Kidney (tissue), 14 donors: ENCODE results near the gene ORC2. TPM values are rescaled to one million over a fixed set of nuclear protein-coding genes. Genes with fewer than 3 reads are reported as not detected.

Experiments used
- DNase-seq, 5 donors: peaks; one replicate each; pipeline ENCODE4 v3.0.0-alpha.2; 2013 to 2020
- FAIRE-seq: peaks from 2 replicates; lab custom pipeline; 2012; peaks lifted over from hg19 to GRCh38; lab: Jason Lieb, UNC
- H3K27ac ChIP-seq, 2 donors: one replicate each; pipeline ENCODE4 v1.7.0; 2013; ENCODE audit warnings: low read depth in 2 of 2, low read length in 2 of 2, inconsistent platforms in 1 of 2
- H3K27me3 ChIP-seq: one replicate; pipeline ENCODE4 v1.7.1; 2013; ENCODE audit warnings: low read length, inconsistent platforms; ENCODE audit not compliant: control insufficient read depth, insufficient read depth
- H3K36me3 ChIP-seq, 3 donors: one replicate each; pipeline versions ENCODE4 v1.7.0 to v1.7.1; 2013; ENCODE audit warnings: low read length in 3 of 3, control low read depth in 1 of 3, inconsistent platforms in 1 of 3; ENCODE audit not compliant: insufficient read depth in 3 of 3, control insufficient read depth in 2 of 3
- H3K4me1 ChIP-seq, 3 donors: one replicate each; pipeline versions ENCODE4 v1.7.0 to v1.7.1; 2013; ENCODE audit warnings: low read length in 3 of 3, inconsistent platforms in 1 of 3, low read depth in 1 of 3; ENCODE audit not compliant: control insufficient read depth in 2 of 3, insufficient read depth in 2 of 3
- H3K4me3 ChIP-seq, 3 donors: one replicate each; pipeline versions ENCODE4 v1.7.0 to v1.8.1; 2013; ENCODE audit warnings: low read length in 3 of 3, control low read depth in 1 of 3, inconsistent platforms in 1 of 3
- H3K9ac ChIP-seq, 3 donors: one replicate each; pipeline versions ENCODE4 v1.7.0 to v1.7.1; 2013; ENCODE audit warnings: low read length in 3 of 3, control low read depth in 1 of 3, inconsistent platforms in 1 of 3
- H3K9me3 ChIP-seq, 3 donors: one replicate each; pipeline versions ENCODE4 v1.7.0 to v1.7.1; 2013; ENCODE audit warnings: low read length in 3 of 3, control low read depth in 1 of 3, inconsistent platforms in 1 of 3; ENCODE audit not compliant: control insufficient read depth in 2 of 3, insufficient read depth in 1 of 3
- intact Hi-C: fragments of 100-400 bp; cut with DNase I; formaldehyde crosslinking; loops from one replicate; pipeline ENCODE4 v1.11.1; 2022
- polyA plus RNA-seq: library from polyadenylated mRNA; stranded (reverse); fragments of 350-450 nt; fragmentation: Illumina TruSeq; extraction: RNeasy Lipid Tissue Mini Kit (QIAGEN cat#74804); gene quantifications from one replicate; pipeline ENCODE4 v1.2.3, GENCODE V29; 2014; ENCODE audit warnings: low read depth, low replicate concordance; ENCODE audit not compliant: insufficient read depth
- total RNA-seq: library from RNA; stranded (reverse); fragmentation: NEBNext Ultra II Directional; extraction: Animal tissue kit (Norgen Biotek cat#: 25700); gene quantifications from one replicate; pipeline ENCODE4 v1.2.1, GENCODE V29; 2021
- TF ChIP-seq, protein P1 (sequence below): IDR thresholded peaks from 3 replicates; pipeline ENCODE4 v1.5.1; 2012; ENCODE audit warnings: mild to moderate bottlenecking, moderate library complexity, borderline replicate concordance; ENCODE audit not compliant: insufficient read depth; ENCODE audit errors: extremely low read depth
- donor health status: control.
- donor health status: control.
- donor health status: control.
- donor health status: control.
- donor health status: control.
- donor health status: DM: yes; HTN: yes; CAD: no.
- donor health status: Normal renal cell carcinoma (clear cell type).

ORC2 gene
- total and polyA plus RNA-seq, 2 donors from 2014 or later = 7.4 to 26.0 TPM

DNA sequence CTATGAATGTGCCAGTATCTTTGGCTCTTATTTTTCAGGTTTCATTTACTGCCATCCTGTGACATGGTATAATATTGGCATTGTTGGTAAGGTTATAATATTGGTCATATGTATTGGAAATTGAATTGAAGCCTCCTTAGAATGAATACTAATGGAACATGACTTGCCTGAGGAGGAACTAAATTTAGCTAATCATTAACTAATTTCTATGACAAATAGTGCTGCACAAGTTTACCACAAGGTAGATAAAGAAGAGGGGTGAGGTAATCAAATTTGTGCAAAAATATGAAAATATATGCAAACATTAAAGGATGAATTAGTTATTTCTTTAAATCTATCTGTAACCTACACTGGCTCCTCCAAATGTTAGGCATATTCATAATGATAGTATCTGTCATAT, 43.2 kb upstream of the ORC2 start:
- Histone ChIP-seq H3K4me3 (no peak overlapping the region), H3K27ac (no peak overlapping the region), H3K36me3 (peaks cover 0 to 15% (median 5%) of the 10 kb centered on the region in 3 donors), H3K9ac (no peak overlapping the region), H3K9me3 (no peaks in the 10 kb centered on the region), H3K27me3 (no peaks in the 10 kb centered on the region), H3K4me1 (peaks cover 2 to 15% (median 4%) of the 10 kb centered on the region in 3 donors)
- intact Hi-C loops = no loop called here
- FAIRE-seq (no peak), DNase-seq (no peak)
- TF ChIP-seq, protein P1, sequence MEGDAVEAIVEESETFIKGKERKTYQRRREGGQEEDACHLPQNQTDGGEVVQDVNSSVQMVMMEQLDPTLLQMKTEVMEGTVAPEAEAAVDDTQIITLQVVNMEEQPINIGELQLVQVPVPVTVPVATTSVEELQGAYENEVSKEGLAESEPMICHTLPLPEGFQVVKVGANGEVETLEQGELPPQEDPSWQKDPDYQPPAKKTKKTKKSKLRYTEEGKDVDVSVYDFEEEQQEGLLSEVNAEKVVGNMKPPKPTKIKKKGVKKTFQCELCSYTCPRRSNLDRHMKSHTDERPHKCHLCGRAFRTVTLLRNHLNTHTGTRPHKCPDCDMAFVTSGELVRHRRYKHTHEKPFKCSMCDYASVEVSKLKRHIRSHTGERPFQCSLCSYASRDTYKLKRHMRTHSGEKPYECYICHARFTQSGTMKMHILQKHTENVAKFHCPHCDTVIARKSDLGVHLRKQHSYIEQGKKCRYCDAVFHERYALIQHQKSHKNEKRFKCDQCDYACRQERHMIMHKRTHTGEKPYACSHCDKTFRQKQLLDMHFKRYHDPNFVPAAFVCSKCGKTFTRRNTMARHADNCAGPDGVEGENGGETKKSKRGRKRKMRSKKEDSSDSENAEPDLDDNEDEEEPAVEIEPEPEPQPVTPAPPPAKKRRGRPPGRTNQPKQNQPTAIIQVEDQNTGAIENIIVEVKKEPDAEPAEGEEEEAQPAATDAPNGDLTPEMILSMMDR = no peak

DNA sequence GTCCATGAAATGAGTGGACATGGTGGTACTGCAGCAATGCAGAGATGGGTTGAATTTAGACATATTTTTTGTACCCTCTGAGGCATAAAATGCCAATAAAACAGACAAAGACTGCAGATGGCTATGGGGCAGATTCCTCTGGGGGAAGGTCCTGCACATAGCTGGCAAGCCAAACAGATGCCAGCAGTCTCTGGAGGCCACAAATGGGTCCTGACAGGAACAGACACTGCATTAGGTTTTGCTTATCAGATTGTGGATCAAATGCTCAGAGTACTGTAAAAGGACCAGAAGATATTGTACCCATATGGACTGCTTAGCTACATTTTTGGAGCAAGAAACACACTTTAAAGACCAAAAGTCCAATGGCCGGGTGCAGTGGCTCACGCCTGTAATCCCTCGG, 40.9 kb upstream of the ORC2 start:
- FAIRE-seq = no peak
- Histone ChIP-seq H3K27me3 (no peaks in the 10 kb centered on the region), H3K9ac (no peak overlapping the region), H3K4me3 (no peak overlapping the region), H3K9me3 (no peaks in the 10 kb centered on the region), H3K27ac (no peak overlapping the region), H3K36me3 (peaks cover 0 to 15% (median 5%) of the 10 kb centered on the region in 3 donors), H3K4me1 (peaks cover 2 to 15% (median 4%) of the 10 kb centered on the region in 3 donors)
- DNase-seq = no peak
- TF ChIP-seq, protein P1 = no peak
- intact Hi-C loops = no loop called here

DNA sequence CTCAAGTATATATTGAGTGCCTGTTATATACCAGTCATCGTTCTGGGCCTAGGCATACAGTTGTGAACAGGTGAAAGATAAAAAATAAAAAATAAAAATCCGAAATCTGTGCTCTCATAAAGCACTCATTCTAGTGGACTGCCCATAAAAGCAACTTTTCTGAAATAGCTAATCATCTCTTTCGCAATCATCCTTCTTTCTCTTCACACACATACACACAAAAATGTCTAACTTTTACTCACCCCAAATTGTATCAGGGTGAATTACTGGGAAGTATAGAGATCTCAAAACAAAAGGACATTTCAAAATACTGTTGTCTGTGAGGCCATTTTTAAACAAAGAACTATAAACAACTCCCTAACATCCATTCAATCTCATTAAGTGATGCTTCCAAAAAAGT, 29.6 kb upstream of the ORC2 start:
- intact Hi-C loops = no loop called here
- Histone ChIP-seq H3K4me3 (no peak overlapping the region), H3K27ac (no peak overlapping the region), H3K36me3 (peaks cover 3 to 14% (median 6%) of the 10 kb centered on the region in 3 donors), H3K4me1 (no peaks in the 10 kb centered on the region), H3K9ac (no peak overlapping the region), H3K9me3 (no peaks in the 10 kb centered on the region), H3K27me3 (no peaks in the 10 kb centered on the region)
- DNase-seq (no peak), FAIRE-seq (no peak)
- TF ChIP-seq, protein P1 = no peak

DNA sequence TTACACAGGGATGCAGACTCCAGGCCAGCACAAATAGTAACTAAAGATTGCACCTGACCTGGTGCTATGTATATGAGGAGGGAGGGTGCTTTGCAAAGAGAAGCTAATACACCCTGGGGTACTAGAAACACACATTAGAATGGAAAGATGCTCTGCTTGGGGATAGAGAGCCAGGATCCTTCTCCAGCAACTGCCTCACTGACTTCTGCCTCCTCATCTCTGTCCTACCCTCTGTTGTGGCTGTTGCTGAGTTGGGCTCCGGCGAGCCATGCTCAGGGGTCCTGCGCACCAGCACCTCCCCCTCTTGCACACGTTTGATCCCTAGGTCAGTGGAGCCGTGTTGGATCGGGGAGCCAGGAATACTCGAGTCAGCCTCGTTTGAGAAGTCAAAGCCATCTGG, 23.7 kb upstream of the ORC2 start:
- TF ChIP-seq, protein P1 = no peak
- Histone ChIP-seq H3K4me1 (no peaks in the 10 kb centered on the region), H3K27me3 (no peaks in the 10 kb centered on the region), H3K4me3 (no peak overlapping the region), H3K36me3 (peaks cover 0 to 16% (median 9%) of the 10 kb centered on the region in 3 donors), H3K9me3 (no peaks in the 10 kb centered on the region), H3K9ac (no peak overlapping the region), H3K27ac (no peak overlapping the region)
- no peak for DNase-seq
- intact Hi-C loops = no loop called here
- no peak for FAIRE-seq
